ENCODE data around the gene LIMS1.
"Not testable (repeated sequence)": the region's sequence is repeated elsewhere in the genome, so short reads cannot be mapped to it uniquely, and the experiment has no call there.

LIMS1 gene

GRCh38 chr2:108533832-108534583 is at the start of gene LIMS1:
Gene LIMS1 (plus strand): TSS chr2:108534470. CDS start chr2:108534563, 93 bp downstream.
- no peak for TF ChIP-seq CTCF (conservative IDR thresholded peaks at IDR 0.05; ENCODE audit: low read depth)
- peak within 1 kb of the TSS; percentile 98 for H3K27ac ChIP-seq
- ChIA-PET CTCF (interaction anchor here (1.6 kb wide), 1 partner anchor 50 kb away, joined by 7 read pairs; no protein-coding TSS in a partner anchor), POLR2A (ENCODE audit: low non-redundant PET) (no interaction called here)
- peak; percentile 92 for DNase-seq (ENCODE audit: low spot score)

GRCh38 chr2:108485253-108485652 is 49.0 kb upstream of the LIMS1 start:
- CTCF ChIA-PET: no interaction called here
- DNase-seq (ENCODE audit: low spot score): no peak
- TF ChIP-seq CTCF (conservative IDR thresholded peaks at IDR 0.05; ENCODE audit: low read depth): no peak
- H3K27ac ChIP-seq: no peak overlapping the region
- POLR2A ChIA-PET (ENCODE audit: low non-redundant PET): no interaction called here

GRCh38 chr2:108490506-108491122 is 43.7 kb upstream of the LIMS1 start:
- no peak overlapping the region for H3K27ac ChIP-seq
- ChIA-PET CTCF (no interaction called here), POLR2A (ENCODE audit: low non-redundant PET) (no interaction called here)
- DNase-seq (ENCODE audit: low spot score): no peak
- no peak for TF ChIP-seq CTCF (conservative IDR thresholded peaks at IDR 0.05; ENCODE audit: low read depth)

- POLR2A ChIA-PET (ENCODE audit: low non-redundant PET): no interaction called here
- no peak for DNase-seq (ENCODE audit: low spot score)
- no peak overlapping the region for H3K27ac ChIP-seq
- CTCF ChIA-PET: interaction anchor here (0.6 to 1.3 kb wide), 2 partner anchors 117 to 216 kb away, joined by 3 to 5 read pairs; no protein-coding TSS in a partner anchor
- TF ChIP-seq CTCF (conservative IDR thresholded peaks at IDR 0.05; ENCODE audit: low read depth): no peak
These were observed 42.4 kb upstream of the LIMS1 start for GRCh38 chr2:108491848-108492247.

- CTCF ChIA-PET: interaction anchor here (0.6 to 1.3 kb wide), 3 partner anchors 91 to 216 kb away, joined by 3 to 5 read pairs (median 4); no protein-coding TSS in a partner anchor
- DNase-seq (ENCODE audit: low spot score): peak; percentile 78
- POLR2A ChIA-PET (ENCODE audit: low non-redundant PET): no interaction called here
- H3K27ac ChIP-seq: no peak overlapping the region
- TF ChIP-seq CTCF (conservative IDR thresholded peaks at IDR 0.05; ENCODE audit: low read depth): no peak
These were observed 41.9 kb upstream of the LIMS1 start for GRCh38 chr2:108492364-108492763.

- DNase-seq (ENCODE audit: low spot score); CTCF ChIA-PET; POLR2A ChIA-PET (ENCODE audit: low non-redundant PET); H3K27ac ChIP-seq: not testable (repeated sequence)
These were observed 38.1 kb upstream of the LIMS1 start for GRCh38 chr2:108496167-108496566.

- H3K27ac ChIP-seq; DNase-seq (ENCODE audit: low spot score); CTCF ChIA-PET; POLR2A ChIA-PET (ENCODE audit: low non-redundant PET): not testable (repeated sequence)
These were observed 26.6 kb upstream of the LIMS1 start for GRCh38 chr2:108507620-108508019.

- DNase-seq (ENCODE audit: low spot score); POLR2A ChIA-PET (ENCODE audit: low non-redundant PET); H3K27ac ChIP-seq; CTCF ChIA-PET: not testable (repeated sequence)
These were observed 21.8 kb upstream of the LIMS1 start for GRCh38 chr2:108512431-108512830.

- CTCF ChIA-PET; DNase-seq (ENCODE audit: low spot score); POLR2A ChIA-PET (ENCODE audit: low non-redundant PET); H3K27ac ChIP-seq: not testable (repeated sequence)
These were observed 19.8 kb upstream of the LIMS1 start for GRCh38 chr2:108514478-108514877.

GRCh38 chr2:108524688-108525087 is 9.6 kb upstream of the LIMS1 start:
- CTCF ChIA-PET; H3K27ac ChIP-seq; POLR2A ChIA-PET (ENCODE audit: low non-redundant PET); DNase-seq (ENCODE audit: low spot score): not testable (repeated sequence)

- CTCF ChIA-PET; DNase-seq (ENCODE audit: low spot score); H3K27ac ChIP-seq; POLR2A ChIA-PET (ENCODE audit: low non-redundant PET): not testable (repeated sequence)
These were observed 9.0 kb upstream of the LIMS1 start for GRCh38 chr2:108525258-108525657.

Measured in RWPE1 (cell line).